Mammary epithelial cell (primary cell): ENCODE data around the gene UTS2B.

Experiments
- EZH2 ChIP-seq: IDR thresholded peaks from 2 replicates; pipeline ENCODE4 v1.6.1; 2012; ENCODE audit warnings: low read length, inconsistent platforms, borderline replicate concordance
- TF ChIP-seq, protein P1 (sequence below), 2 donors: IDR thresholded peaks in 1 of 2; conservative IDR thresholded peaks in 1 of 2; 2 replicates each; pipeline ENCODE4 v1.5.1; 2011 to 2012; ENCODE audit warnings: inconsistent platforms in 2 of 2, low read length in 2 of 2, mild to moderate bottlenecking in 2 of 2, control low read depth in 1 of 2, low read depth in 1 of 2; ENCODE audit not compliant: insufficient read depth in 1 of 2; ENCODE audit errors: extremely low read depth in 1 of 2

GRCh38 chr3:191234216-191234615, 96.1 kb downstream of the UTS2B start:
- TF ChIP-seq EZH2: no peak
- TF ChIP-seq, protein P1, sequence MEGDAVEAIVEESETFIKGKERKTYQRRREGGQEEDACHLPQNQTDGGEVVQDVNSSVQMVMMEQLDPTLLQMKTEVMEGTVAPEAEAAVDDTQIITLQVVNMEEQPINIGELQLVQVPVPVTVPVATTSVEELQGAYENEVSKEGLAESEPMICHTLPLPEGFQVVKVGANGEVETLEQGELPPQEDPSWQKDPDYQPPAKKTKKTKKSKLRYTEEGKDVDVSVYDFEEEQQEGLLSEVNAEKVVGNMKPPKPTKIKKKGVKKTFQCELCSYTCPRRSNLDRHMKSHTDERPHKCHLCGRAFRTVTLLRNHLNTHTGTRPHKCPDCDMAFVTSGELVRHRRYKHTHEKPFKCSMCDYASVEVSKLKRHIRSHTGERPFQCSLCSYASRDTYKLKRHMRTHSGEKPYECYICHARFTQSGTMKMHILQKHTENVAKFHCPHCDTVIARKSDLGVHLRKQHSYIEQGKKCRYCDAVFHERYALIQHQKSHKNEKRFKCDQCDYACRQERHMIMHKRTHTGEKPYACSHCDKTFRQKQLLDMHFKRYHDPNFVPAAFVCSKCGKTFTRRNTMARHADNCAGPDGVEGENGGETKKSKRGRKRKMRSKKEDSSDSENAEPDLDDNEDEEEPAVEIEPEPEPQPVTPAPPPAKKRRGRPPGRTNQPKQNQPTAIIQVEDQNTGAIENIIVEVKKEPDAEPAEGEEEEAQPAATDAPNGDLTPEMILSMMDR (conservative IDR thresholded peaks at IDR 0.05 in 1 of 2, IDR thresholded peaks at IDR 0.05 in 1 of 2; ENCODE audit: extremely low read depth in 1 of 2, insufficient read depth in 1 of 2, low read depth in 1 of 2, low read length in 2 of 2): no peak
